Measurements from ENCODE around the gene ZRANB3.
"Not testable (repeated sequence)": the region's sequence is repeated elsewhere in the genome, so short reads cannot be mapped to it uniquely, and the experiment has no call there.

ZRANB3 gene

GRCh38 chr2:135125940-135126339 is 405.1 kb downstream of the ZRANB3 start:
- DNase-seq (ENCODE audit: low read depth in 2 of 2) = no peak

DNA sequence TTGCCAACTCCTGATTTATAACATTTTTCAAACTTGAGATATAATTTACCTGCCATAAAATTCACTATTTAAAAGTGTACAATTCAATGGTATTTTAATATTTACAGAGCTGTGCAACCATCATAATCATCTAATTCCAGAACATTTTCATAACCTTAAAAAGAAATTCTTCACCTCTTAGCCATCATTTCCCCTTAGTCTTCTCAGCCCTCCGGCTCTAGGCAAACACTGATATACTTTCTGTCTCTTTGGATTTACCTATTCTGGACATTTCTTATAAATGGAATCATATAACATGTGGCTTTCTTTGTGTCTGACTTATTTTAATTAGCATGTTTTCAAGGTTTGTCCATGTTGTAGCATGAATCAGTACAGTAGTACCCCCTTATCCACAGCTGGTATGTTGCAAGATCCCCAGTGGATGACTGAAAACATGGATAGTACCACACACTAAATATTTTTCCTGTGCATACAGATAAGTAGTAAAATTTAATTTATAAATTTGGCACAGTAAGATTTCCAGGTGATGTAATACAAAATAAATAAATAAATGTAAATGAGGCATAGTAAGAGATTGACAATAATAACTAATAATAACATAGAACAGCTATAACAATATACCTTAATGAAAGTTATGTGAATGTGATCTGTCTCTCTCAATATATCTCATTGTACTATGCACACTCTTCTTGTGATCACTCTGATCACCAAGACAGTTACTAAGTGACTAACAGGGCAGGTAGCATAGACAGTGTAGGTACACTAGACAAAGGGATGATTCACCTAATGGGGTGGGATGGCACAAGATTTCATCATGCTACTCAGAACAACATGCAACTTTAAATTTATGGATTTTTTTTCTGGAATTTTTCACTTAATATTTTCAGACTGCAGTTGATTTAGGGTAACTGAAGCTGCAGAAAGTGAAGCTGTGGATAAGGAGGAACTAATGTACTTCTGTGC is 405.8 kb downstream of the ZRANB3 start:
- no peak for DNase-seq (ENCODE audit: low read depth in 2 of 2)

- DNase-seq (ENCODE audit: low read depth in 2 of 2) = not testable (repeated sequence)
Measured at GRCh38 chr2:135121658-135122039, 409.4 kb downstream of the ZRANB3 start.

DNA sequence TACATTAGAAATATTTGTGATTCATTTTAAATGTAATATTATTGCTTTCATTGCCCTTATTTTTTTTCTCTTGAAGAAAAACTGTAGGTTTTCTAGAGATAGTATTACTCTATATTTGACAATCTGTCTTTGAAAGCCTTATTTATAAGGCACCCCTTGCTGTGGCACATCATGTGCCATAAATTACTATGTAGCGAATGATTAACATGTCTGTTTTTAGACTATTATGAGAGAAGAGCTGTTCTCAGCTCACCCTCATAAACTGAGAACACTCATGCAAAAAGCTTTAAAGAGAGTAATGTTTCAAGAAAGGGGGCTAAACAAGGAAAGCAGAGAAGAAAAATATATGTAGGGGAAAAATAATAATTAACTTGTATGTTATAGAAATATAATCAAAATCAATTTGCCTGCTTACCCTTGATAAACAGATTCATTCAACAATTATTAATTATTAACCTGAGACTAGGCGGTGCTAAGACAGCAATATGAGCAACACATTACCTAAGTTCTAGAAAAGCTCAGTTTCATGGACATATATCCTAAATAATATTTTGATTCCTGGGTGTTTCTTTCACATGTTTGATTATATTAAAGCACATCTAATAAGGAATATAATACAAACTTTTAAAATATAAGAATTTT is 409.9 kb downstream of the ZRANB3 start:
- DNase-seq (ENCODE audit: low read depth in 2 of 2) = no peak

- no peak for DNase-seq (ENCODE audit: low read depth in 2 of 2)
Measured at GRCh38 chr2:135119582-135119981, 411.4 kb downstream of the ZRANB3 start.

- no peak for DNase-seq (ENCODE audit: low read depth in 2 of 2)
Measured at GRCh38 chr2:135113322-135113721, 417.7 kb downstream of the ZRANB3 start.

DNA sequence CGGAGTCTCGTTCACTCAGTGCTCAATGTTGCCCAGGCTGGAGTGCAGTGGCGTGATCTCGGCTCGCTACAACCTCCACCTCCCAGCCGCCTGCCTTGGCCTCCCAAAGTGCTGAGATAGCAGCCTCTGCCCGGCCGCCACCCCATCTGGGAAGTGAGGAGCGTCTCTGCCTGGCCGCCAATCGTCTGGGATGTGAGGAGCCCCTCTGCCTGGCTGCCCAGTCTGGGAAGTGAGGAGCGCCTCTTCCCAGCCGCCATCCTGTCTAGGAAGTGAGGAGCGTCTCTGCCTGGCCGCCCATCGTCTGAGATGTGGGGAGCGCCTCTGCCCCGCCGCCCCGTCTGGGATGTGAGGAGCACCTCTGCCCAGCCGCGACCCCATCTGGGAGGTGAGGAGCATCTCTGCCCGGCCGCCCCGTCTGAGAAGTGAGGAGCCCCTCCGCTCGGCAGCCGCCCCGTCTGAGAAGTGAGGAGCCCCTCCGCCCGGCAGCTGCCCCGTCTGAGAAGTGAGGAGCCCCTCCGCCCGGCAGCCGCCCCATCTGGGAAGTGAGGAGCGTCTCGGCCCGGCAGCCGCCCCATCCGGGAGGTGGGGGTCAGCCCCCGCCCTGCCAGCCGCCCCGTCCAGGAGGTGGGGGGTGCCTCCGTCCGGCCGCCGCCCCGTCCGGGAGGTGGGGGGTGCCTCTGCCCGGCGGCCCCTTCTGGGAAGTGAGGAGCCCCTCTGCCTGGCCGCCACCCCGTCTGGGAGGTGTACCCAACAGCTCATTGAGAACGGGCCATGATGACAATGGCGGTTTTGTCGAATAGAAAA is 425.3 kb downstream of the ZRANB3 start:
- DNase-seq (ENCODE audit: low read depth in 2 of 2) = not testable (repeated sequence)

DNA sequence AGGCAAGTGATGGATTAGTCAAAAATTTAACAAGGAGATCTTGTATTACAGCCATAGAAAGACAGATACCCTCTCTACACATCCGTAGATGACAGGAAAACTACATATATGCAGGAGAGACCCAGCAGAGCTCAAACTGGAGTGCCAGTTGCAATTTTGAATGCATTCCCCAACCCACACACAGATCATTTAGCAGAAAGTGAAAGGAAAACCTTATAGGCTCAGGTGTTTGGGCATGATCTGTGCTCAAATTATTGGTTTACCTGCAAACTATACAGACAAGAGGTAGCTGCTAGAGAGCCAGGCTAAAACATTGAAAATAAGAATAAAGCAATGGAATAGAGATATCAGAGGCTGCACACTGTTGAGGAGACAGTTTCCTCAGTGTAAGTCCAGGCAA is 427.2 kb downstream of the ZRANB3 start:
- no peak for DNase-seq (ENCODE audit: low read depth in 2 of 2)

DNA sequence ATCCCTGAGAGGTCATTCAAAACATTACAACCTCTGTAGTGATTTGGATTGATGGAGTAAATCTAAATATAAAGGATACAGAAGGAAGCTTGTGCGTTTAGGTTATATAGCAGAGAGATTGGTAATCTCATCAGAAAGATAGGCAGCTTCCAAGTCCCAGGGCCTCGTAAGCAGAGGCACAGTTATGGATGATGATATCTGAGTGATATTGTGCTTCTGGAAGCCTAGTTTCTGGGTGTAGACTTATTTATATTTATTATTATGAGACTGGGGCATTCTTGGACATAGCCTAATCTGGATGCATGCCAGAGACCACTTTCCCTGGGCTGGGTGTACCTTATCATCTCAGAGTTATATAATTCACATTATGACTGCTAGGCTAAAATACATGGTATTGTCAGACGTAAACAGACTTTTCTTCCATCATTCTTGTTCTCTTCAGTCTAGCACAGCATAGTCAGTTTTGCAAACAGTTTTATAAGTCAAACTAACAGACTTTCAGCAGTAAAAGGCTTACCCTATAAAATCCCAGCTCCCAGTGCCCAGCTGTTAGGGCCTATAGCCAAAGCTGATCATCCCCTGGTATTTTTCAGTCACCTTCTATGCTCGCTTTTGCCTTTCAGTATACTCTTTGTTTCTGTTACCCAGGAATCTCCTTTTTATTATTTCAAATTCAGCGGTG is 431.1 kb downstream of the ZRANB3 start:
- DNase-seq (ENCODE audit: low read depth in 2 of 2) = no peak

GRCh38 chr2:135097532-135098231 is 433.3 kb downstream of the ZRANB3 start:
- DNase-seq (ENCODE audit: low read depth in 2 of 2) = no peak

- DNase-seq (ENCODE audit: low read depth in 2 of 2) = no peak
Measured at GRCh38 chr2:135096665-135097446, 434.2 kb downstream of the ZRANB3 start.

DNA sequence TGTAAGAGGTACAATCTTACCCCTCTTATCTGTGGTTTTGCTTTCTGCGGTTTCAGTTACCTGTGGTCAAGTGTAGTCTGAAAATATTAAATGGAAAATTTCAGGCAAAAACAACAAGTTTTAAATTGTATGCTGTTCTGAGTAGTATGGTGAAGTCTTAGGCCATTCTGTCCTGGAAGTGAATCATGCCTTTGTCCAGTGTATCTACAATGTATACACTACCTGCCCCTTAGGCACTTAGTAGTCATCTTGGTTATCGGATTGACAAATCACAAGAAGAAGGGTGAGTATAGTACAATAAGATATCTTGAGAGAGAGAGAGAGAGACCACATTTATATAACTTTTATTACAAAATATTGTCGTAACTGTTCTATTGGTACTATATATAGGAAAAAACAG is 435.4 kb downstream of the ZRANB3 start:
- no peak for DNase-seq (ENCODE audit: low read depth in 2 of 2)

DNA sequence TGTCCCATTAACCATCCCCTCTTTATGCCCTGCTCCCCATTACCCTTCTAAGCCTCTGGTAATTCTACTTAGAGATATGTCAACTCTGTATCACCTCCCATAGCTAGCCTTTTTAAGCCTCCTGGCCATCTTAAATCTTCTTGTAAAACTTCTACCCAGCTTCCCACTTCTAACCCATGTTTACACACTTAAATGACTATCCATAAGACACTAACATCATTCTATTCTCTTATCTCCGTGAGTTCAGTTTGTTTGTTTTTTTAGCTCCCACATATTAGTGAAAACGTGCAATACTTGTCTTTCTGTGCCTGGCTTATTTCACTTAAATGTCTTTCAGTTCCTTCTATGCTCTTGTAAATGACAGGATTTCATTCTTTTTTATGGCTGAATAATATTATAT is 436.5 kb downstream of the ZRANB3 start:
- DNase-seq (ENCODE audit: low read depth in 2 of 2) = no peak

DNA sequence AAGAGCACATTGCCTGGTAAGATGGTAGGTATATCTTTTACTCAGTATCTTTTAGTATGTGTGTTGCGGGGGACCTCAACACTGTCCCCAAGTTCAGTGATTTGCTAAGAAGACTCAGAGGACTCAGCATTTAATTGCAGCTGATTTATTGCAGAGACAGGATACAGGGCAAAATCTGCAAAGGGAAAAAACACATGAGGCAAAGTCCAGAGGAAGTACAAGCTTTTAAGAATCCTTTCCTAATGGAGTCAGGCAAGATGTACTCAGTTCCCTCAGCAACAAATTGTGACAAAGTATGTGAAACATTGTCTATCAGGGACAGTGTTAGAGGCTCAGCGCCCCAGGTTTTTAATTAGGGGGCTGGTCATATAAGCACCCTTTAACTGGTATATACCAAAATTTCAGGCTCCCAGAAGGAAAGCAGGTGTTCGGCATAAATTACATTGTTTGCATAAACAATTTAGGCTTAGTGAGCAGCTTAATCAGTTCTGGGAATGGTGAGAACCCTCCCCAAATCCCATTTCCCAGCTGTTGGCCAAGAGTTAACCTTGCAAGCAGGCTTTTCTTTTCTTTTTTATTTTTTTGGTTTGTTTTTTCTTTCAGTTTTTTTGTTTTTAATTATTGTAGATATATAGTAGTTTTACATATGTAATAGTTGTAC is 437.2 kb downstream of the ZRANB3 start:
- no peak for DNase-seq (ENCODE audit: low read depth in 2 of 2)

- DNase-seq (ENCODE audit: low read depth in 2 of 2) = no peak
Measured at GRCh38 chr2:135093193-135093592, 437.8 kb downstream of the ZRANB3 start.

DNA sequence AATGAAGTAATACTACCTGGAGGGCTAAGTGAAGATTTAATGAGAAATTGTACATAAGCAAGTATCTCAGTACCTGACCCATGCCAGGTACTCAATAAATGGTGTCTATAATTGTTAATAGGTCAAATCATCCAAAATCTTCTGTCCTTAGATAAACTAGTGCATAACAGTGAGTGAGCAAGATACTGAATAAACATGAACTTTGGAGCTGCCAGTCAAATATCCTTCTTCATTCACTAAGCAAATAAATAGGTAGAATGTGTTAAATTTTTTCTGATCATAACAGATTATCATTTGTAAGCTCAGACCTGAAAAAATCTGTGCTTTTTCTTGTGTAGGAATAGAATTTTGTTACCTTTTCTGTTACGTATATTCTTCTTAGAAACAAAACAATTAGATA is 439.3 kb downstream of the ZRANB3 start:
- DNase-seq (ENCODE audit: low read depth in 2 of 2) = no peak

GRCh38 chr2:135089597-135089996 is 441.4 kb downstream of the ZRANB3 start:
- DNase-seq (ENCODE audit: low read depth in 2 of 2) = not testable (repeated sequence)

Measured in stimulated activated CD8-positive, alpha-beta memory T cell treated with anti-CD3 and anti-CD28 coated beads, Interleukin-2, amount 100 ng/mL, for 1 hour (primary cell).